ENCODE data around the gene POLR1H. TPM values are rescaled to one million over a fixed set of nuclear protein-coding genes. Genes with fewer than 3 reads are reported as not detected.
"Not testable (repeated sequence)": the region's sequence is repeated elsewhere in the genome, so short reads cannot be mapped to it uniquely, and the experiment has no call there.

POLR1H gene
- total RNA-seq (2014; rRNA removed; shearing (Covaris generic)), result 31.1 and 45.0 TPM in 2 replicates

DNA sequence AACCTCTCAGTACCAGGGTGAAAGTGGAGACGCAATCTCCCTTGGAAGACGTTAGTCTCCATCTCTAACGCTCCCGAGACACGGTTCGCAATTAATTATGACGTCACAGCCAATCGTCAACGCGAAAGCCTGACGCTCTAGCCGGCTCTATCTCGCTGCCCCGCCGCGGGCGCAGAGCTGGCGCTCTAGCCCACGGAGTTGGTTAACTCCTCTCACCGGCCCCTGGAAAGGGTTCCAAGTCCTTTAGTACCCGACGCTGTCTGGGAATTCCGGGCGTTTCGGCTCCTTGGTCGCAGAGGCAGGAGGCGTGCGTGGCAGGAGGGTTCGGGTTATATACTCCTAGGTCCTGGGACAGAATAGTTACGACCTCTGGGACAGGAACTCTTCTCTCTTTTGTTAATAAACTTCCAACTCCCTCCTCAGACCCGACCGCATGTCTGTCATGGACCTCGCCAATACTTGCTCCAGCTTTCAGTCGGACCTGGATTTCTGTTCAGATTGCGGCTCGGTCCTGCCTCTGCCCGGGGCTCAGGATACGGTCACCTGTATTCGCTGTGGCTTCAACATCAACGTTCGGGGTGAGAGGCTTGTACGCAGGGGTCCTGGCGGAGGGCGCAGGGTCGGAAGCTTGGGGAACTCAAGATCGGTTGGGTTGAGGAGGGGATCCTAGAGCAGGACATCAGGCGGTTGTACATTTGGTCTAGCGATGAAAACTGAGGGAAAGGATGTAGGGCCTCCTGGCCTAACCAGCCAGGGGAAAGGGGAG, at the start of gene POLR1H:
Gene POLR1H (plus strand): TSS at position 174 of the 766 bp plus-strand sequence. CDS start 260 bp downstream, at position 434.
- DNase-seq (ENCODE audit: low spot score), result peak; percentile 98

- DNase-seq (ENCODE audit: low spot score), result peak; percentile 44
These were observed 47.7 kb upstream of the POLR1H start for GRCh38 chr6:30013291-30013922.

- DNase-seq (ENCODE audit: low spot score), result no peak
These were observed 41.2 kb upstream of the POLR1H start for GRCh38 chr6:30019819-30020218.

- no peak for DNase-seq (ENCODE audit: low spot score)
These were observed 40.4 kb upstream of the POLR1H start for GRCh38 chr6:30020626-30021025.

GRCh38 chr6:30022189-30022588, 38.9 kb upstream of the POLR1H start:
- DNase-seq (ENCODE audit: low spot score), result no peak

DNA sequence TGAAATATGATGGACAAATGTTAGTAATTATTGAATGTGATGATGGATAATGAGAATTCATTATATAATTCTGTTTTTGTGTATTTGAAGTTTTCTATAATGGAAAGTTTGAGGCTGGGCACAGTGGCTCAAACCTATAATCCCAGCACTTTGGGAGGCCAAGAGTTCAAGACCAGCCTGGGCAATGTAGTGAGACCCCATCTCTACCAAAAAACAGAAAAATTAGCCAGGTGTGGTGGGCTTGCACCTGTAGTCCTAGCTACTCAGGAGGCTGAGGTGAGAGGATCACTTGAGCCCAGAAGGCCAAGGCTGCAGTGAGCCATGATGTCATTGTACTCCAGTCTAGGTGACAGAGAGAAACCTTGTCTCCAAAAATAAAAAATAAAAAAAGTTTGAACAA, 38.4 kb upstream of the POLR1H start:
- not testable (repeated sequence) for DNase-seq (ENCODE audit: low spot score)

DNA sequence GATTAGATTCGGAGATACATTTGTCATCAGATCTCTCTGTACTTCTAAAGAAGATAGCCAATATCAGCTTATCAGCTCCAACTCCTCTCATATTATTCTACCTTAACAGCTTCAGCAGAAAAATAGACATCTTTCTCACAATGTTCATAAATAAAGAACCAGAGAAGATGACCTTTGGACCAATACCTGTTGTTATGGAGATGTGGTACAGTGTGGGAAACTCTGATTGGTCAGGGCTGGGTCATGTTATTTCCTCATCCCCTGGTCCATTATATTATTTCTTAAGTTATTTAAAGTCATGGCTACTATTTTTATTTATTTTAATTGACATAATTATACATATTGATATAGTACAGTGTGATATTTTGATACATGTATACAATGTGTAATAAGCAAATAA, 35.9 kb upstream of the POLR1H start:
- peak; percentile 7 for DNase-seq (ENCODE audit: low spot score)

DNA sequence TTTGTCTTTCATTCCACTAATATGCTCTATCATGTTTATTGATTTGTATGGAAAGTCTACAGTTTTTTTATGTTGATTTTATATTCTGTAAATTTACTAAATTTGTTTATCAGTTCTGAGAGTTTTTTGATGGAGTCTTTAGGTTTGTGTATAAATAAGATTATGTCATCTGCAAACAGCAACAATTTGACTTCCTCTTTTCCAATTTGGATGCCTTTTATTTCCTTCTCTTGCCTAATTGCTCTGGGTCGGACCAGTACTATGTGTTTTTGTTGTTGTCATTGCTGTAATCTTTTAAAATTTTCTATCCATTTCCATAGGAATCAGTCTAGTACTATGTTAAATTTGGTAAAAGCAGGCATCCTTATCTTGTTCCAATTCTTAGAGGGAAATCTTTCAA, 31.5 kb upstream of the POLR1H start:
- no peak for DNase-seq (ENCODE audit: low spot score)

DNA sequence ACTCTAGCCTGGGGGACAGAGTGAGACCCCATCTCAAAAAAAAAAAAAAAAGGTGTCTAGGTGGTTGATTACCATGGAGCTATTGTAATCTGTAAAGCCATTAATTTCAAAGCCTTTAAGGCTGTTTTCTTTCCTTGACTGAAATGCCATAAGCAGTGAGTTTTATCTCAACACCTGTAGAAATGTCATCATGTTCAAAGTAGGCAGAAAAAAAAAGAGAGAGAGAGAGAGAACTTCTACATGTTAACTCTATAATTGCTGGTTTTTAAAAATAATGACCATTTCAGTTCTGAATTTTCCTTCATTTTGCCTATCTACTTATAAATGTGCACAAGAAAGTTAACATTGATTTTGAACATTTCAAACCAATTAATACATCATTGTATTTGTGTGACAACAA, 29.7 kb upstream of the POLR1H start:
- DNase-seq (ENCODE audit: low spot score), result no peak

DNA sequence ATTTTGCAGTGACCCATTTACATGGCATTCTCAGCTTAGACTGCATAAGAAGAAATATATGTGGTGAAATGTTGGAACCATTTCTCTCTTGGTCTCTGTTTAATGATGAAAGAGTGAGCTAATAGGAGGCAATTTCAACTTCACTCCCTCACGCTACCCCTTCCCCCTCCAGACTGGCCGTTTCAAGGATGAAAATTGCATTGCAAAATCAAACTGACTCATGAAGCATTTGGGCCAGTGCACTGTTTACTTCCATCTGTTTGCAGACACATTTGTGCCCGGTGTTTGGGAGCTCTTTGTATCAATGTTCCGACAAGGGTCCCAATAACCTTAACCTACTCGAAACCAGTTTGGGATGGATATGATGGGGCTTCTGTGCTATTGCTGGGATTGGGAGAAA, 27.6 kb upstream of the POLR1H start:
- DNase-seq (ENCODE audit: low spot score), result not testable (repeated sequence)

DNA sequence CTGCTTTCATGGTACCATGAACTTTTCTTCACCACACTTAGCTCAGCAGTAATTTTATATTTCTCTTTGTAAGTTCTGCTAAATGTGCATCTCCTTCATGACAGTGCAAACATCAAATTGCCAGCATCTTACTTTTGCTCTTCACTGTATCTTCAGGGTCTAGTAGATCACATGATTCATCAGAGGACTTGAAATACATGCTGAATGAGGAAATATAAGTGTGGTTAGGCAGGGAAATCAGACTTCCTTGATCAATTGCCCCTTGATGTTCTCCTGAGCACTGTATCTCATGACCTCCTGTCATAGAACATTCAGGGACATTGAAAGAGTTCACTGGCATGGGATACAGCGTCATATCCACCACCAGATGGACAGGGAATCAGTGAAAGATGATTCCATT, 25.3 kb upstream of the POLR1H start:
- no peak for DNase-seq (ENCODE audit: low spot score)

GRCh38 chr6:30037182-30037788, 23.8 kb upstream of the POLR1H start:
- DNase-seq (ENCODE audit: low spot score), result peak; percentile 44

GRCh38 chr6:30041221-30041620, 19.8 kb upstream of the POLR1H start:
- DNase-seq (ENCODE audit: low spot score), result no peak

DNA sequence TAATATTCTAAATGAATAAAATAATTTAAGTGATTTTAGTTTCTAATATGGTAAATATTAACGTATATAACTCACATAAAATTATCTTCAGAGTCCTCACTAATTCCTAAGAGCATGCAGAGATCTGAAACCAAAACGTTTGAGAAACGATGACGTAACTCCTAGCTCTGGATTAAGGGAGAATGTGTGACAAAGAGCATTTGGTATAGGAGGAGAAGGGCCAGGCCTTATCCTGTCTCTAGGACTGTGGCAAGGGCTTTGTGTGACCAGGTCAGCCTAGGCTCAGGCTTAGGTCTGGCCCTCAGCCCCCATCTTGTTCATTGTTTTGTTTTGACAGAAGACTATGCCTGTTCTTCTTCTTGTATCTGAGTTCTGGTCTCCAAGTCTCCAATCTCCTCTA, 19.2 kb upstream of the POLR1H start:
- no peak for DNase-seq (ENCODE audit: low spot score)

GRCh38 chr6:30042476-30042875, 18.6 kb upstream of the POLR1H start:
- no peak for DNase-seq (ENCODE audit: low spot score)

- DNase-seq (ENCODE audit: low spot score), result no peak
These were observed 18.2 kb upstream of the POLR1H start for GRCh38 chr6:30042914-30043313.

- DNase-seq (ENCODE audit: low spot score), result no peak
These were observed 17.3 kb upstream of the POLR1H start for GRCh38 chr6:30043744-30044143.

GRCh38 chr6:30044630-30045029, 16.4 kb upstream of the POLR1H start:
- no peak for DNase-seq (ENCODE audit: low spot score)

- DNase-seq (ENCODE audit: low spot score), result no peak
These were observed 13.8 kb upstream of the POLR1H start for GRCh38 chr6:30047220-30047619.

GRCh38 chr6:30053682-30054081, 7.4 kb upstream of the POLR1H start:
- no peak for DNase-seq (ENCODE audit: low spot score)

GRCh38 chr6:30055513-30055912, 5.6 kb upstream of the POLR1H start:
- DNase-seq (ENCODE audit: low spot score), result no peak

DNA sequence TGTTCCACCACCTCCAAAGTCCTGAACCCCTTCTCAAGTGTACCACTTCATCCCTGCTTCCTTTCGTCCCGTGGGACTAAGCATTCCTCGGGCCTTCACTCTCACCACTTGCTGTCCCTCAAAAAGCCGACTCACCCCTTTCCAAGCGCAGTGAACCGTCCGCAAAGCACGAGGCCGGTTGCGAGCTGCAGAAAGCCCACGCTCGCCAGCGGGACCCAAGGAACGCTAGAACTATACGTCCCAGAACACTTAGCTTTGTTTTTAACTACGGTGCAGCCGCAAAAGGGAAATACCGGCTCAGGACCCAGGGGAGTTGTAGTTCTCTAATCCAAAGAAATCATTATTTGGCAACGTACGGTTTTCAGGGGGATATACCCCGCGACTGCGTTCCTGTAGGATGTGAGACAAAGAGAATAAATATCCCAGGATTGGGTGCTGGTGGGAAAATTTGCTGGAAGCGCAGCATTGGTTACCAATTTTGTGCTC, 416 bp upstream of the POLR1H start:
- no peak for DNase-seq (ENCODE audit: low spot score)

All from HT-29 (cell line).